Mononuclear cell (primary cell): ENCODE results near the gene SLC6A8. TPM values are rescaled to one million over a fixed set of nuclear protein-coding genes. Genes with fewer than 3 reads are reported as not detected.

Experiments used
- total RNA-seq: library from RNA; depleted of rRNA; stranded (reverse); fragments of >200 nt; gene quantifications from one replicate; pipeline ENCODE4 v1.2.3, GENCODE V29; 2012

The SLC6A8 gene
- total RNA-seq, 1 donor, result 0.94 TPM

Other genes starting within 250 kb of the SLC6A8 start
- 1.2 TPM for gene TREX2, start 241.9 kb upstream of the SLC6A8 start, total RNA-seq
- gene HAUS7, start 217.3 kb upstream of the SLC6A8 start, total RNA-seq, result 11.8 TPM
- gene BGN, start 192.9 kb upstream of the SLC6A8 start, total RNA-seq, result not detected
- not detected for gene ATP2B3, start 170.3 kb upstream of the SLC6A8 start, total RNA-seq
- 12.0 TPM for gene CCNQ, start 88.8 kb upstream of the SLC6A8 start, total RNA-seq
- gene DUSP9, start 40.7 kb upstream of the SLC6A8 start, total RNA-seq, result not detected
- gene PNCK, start 14.1 kb upstream of the SLC6A8 start, total RNA-seq, result 0.52 TPM
- 60.6 TPM for gene BCAP31, start 36.5 kb downstream of the SLC6A8 start, total RNA-seq
- 8.8 TPM for gene ABCD1, start 36.9 kb downstream of the SLC6A8 start, total RNA-seq
- 0.21 TPM for gene PLXNB3, start 76.3 kb downstream of the SLC6A8 start, total RNA-seq
- gene SRPK3, start 93.1 kb downstream of the SLC6A8 start, total RNA-seq, result under 0.01 TPM
- 42.3 TPM for gene IDH3G, start 106.4 kb downstream of the SLC6A8 start, total RNA-seq
- gene SSR4, start 106.7 kb downstream of the SLC6A8 start, total RNA-seq, result 121 TPM
- 15.6 TPM for gene PDZD4, start 142.6 kb downstream of the SLC6A8 start, total RNA-seq
- 0.52 TPM for gene L1CAM, start 198.2 kb downstream of the SLC6A8 start, total RNA-seq
- not detected for gene AVPR2, start 216.7 kb downstream of the SLC6A8 start, total RNA-seq
- 199 TPM for gene ARHGAP4, start 238.3 kb downstream of the SLC6A8 start, total RNA-seq
- gene NAA10, start 247.1 kb downstream of the SLC6A8 start, total RNA-seq, result 22.0 TPM